Fibroblast of pulmonary artery (primary cell): ENCODE results near the gene TRUB2.

Experiments used
- DNase-seq: peaks from one replicate; pipeline ENCODE4 v3.0.0-alpha.2; 2010; ENCODE audit warnings: low read depth
- H3K4me3 ChIP-seq: replicated peaks from 2 replicates; pipeline ENCODE4 v1.5.1; 2011; ENCODE audit warnings: low read depth, mild to moderate bottlenecking, control low read depth, low read length, moderate library complexity
- TF ChIP-seq, protein P1 (sequence below): IDR thresholded peaks from 2 replicates; pipeline ENCODE4 v1.5.1; 2011; ENCODE audit warnings: mild to moderate bottlenecking, control low read depth, low read length, inconsistent platforms; ENCODE audit errors: missing control alignments

The TRUB2 gene

DNA sequence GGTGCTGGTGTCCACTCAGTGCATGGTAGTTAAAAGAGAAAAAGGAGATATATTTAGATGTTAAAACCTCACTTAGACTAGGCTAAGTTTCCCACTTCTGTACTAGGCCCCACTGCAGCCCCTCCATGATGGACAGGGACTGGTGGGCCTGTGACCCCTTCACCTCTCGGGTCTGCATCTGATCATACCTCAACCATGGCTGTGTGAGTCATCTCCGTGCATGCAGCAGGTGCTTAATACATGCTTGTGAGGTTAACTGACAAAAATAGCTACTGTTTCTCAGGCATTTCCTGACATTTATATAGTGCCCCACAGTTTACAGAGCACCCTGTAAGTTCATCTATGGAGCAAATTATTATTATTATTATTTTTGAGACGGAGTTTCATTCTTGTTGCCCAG is 40.5 kb upstream of the TRUB2 start:
- TF ChIP-seq, protein P1, sequence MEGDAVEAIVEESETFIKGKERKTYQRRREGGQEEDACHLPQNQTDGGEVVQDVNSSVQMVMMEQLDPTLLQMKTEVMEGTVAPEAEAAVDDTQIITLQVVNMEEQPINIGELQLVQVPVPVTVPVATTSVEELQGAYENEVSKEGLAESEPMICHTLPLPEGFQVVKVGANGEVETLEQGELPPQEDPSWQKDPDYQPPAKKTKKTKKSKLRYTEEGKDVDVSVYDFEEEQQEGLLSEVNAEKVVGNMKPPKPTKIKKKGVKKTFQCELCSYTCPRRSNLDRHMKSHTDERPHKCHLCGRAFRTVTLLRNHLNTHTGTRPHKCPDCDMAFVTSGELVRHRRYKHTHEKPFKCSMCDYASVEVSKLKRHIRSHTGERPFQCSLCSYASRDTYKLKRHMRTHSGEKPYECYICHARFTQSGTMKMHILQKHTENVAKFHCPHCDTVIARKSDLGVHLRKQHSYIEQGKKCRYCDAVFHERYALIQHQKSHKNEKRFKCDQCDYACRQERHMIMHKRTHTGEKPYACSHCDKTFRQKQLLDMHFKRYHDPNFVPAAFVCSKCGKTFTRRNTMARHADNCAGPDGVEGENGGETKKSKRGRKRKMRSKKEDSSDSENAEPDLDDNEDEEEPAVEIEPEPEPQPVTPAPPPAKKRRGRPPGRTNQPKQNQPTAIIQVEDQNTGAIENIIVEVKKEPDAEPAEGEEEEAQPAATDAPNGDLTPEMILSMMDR: no peak
- no peak overlapping the region for H3K4me3 ChIP-seq
- no peak for DNase-seq

DNA sequence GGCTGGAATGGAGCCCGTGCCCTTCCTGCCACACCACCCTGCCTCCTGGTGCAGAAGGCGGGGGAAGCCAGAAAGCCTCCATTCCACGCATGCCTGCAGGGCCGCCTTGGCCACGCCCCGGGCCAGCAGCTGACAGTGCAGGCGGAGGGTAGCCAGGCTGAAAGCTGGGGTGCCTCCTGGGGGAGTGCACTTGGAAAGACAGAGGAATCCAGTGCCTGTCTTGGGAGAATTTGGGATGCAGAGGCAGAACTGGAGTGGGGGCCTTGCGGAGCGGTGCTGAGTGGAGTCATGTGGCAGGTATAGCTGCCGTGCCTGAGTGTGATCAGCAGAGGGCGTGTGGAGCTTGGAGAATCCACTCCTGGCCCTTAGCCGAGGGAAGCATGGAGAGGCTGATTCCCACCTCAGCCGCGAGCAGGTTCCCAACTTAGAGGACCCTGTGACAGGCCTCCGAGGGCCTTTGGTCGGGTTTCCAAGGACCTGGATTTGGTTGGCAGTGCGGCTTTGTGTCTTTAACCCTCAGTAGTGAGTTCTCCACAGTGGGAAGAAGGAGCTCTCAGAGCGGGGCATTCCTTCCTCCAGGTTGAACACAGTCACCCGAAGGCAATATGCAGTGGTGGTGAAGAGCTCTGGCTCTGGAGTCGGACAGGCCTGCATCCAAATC is 39.9 kb upstream of the TRUB2 start:
- peak; percentile 86 for DNase-seq
- H3K4me3 ChIP-seq: peak overlapping the region; percentile 56
- TF ChIP-seq, protein P1: peak; percentile 86

DNA sequence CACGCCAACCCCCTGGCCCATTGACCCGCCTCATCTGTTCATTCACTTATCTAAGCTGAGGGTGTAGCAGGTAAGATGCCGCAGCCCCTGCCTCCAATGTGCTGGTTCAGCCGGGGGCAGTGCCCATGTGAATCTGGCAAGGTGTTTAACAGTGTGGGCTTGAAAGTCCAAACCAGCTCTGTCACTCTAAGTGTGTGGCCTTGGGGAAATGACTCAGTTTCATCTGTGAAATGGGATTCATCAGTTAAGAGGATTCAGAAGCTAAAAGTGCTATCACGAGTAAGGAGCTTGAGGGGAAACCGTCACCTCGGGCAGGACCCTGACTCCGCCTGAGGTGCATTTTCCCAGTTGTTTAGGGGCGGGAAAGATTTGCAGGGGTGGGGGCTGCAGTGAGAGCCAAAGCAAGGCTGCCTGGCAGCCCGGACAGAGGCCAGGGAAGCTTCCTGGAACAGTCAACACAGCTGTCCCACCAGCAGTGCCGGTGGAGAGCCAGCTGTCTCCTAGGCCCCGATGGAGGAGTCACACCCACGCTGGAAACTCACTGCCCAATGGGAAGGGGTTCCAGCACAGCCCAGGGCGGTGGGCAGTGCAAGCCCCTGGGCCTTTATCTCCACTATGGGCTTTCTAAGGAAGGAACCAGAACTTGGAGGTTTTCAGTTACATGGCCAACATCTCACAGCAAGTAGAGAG is 39.2 kb upstream of the TRUB2 start:
- TF ChIP-seq, protein P1: no peak
- H3K4me3 ChIP-seq: peak overlapping the region; percentile 56

DNA sequence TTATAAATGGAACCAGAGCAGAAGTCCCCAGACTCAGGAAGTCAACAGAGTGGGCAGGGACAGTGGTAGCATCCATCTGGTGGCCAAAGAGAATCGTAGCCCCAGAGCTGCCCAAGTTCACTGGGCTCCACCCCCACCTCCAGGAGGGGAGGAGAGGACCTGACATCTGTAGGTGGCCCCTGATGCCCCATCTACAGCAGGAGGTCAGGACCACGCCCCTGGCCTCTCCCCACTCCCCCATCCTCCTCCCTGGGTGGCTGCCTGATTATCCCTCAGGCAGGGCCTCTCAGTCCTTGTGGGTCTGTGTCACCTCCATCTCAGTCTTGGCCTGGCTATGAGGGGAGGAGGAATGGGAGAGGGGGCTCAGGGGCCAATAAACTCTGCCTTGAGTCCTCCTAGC is 38.6 kb upstream of the TRUB2 start:
- TF ChIP-seq, protein P1: no peak
- no peak overlapping the region for H3K4me3 ChIP-seq

More for the DNA sequence above, 39.2 kb upstream of the TRUB2 start:
- DNase-seq: no peak

DNA sequence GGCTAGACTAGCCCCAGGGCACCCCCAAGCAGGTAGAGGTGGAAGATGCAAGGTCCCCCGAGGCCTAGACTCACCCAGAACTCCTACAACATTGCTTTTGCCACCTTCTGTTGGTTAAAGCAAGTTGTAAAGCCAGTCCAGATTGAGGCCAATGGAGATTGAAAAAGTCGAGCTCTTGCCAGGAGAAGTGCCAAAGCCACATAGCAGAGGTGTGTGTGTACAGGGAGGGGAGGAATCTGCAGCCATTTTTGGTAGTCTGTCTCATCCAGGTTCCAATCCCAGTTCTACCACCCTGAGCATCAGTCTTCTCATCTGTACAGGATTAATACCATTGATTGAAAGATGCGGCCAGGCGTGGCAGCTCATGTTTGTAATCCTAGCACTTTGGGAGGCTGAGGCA is 36.6 kb upstream of the TRUB2 start:
- TF ChIP-seq, protein P1: no peak
- no peak overlapping the region for H3K4me3 ChIP-seq
- no peak for DNase-seq

More for the DNA sequence above, 38.6 kb upstream of the TRUB2 start:
- no peak for DNase-seq

DNA sequence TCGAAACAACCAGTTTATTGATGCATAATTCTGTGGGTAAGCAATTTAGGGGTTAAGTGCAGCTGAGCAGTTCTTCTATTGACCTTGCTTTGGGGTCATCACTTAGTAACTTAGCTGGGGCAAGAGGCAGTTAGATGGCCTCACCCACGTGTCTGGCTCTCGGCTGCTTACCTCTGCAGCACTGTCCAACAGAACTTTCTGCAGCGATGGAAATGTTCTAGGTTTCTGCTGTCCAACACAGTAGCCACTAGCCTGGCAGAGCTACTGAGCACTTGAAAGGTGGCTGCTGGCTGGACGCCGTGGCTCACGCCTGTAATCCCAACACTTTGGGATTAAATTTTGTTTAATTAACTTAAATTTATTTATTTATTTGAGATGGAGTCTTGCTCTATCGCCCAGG is 35.8 kb upstream of the TRUB2 start:
- no peak overlapping the region for H3K4me3 ChIP-seq
- DNase-seq: no peak
- TF ChIP-seq, protein P1: no peak
